K562 (cell line): ENCODE data around the gene ZPLD1. TPM values are rescaled to one million over a fixed set of nuclear protein-coding genes. Genes with fewer than 3 reads are reported as not detected.

Experiments used
- ATAC-seq: fragments of 200-7000 bp; cut with Tn5 transposase; 3 replicates; pipeline ENCODE4 v1.9.1; 2020; ENCODE audit warnings: moderate library complexity
- BruUV-seq: library from RNA; stranded (reverse); fragments of 400-500 nt; replicated peaks from 2 replicates; lab custom pipeline; 2021; lab: Mats Ljungman, UMichigan
- CTCF ChIA-PET: fragments of 300-600 bp; formaldehyde crosslinking; extraction: SDS; loops from one replicate; lab custom pipeline; 2021; ENCODE audit warnings: low intra/inter-chr PET ratio; lab: Yijun Ruan, JAX
- POLR2A ChIA-PET: fragments of 300-600, 350-650 bp; sonication (Branson Sonifier 250); formaldehyde crosslinking; extraction: SDS; loops from one replicate; lab custom pipeline; 2021; ENCODE audit warnings: antibody characterized with exemption, inconsistent platforms; lab: Yijun Ruan, JAX
- DNase-seq, 4 experiments: peaks; one replicate each; pipeline versions ENCODE4 v3.0.0 to v3.0.0-alpha.2; 2011 to 2018; ENCODE audit warnings: low spot score in 3 of 4, mixed read lengths in 3 of 4; ENCODE audit errors: extremely low read depth in 1 of 4
- FAIRE-seq: peaks from 2 replicates; lab custom pipeline; 2011; peaks lifted over from hg19 to GRCh38; lab: Jason Lieb, UNC
- H2AFZ ChIP-seq: 2 replicates; pipeline ENCODE4 v1.6.0; 2011; ENCODE audit warnings: low read depth, low read length, control low read depth, inconsistent platforms
- H3K27ac ChIP-seq: fragments of 200-600 bp; 3 replicates; pipeline ENCODE4 v1.8.0; 2011; ENCODE audit warnings: low read depth, mild to moderate bottlenecking, control low read depth, inconsistent platforms, low read length, moderate library complexity, mixed read lengths; ENCODE audit errors: extremely low read depth
- H3K27me3 ChIP-seq, 2 experiments: fragments of 300-600 bp in 1 of 2; 2 replicates in 1 of 2; 3 replicates in 1 of 2; pipeline versions ENCODE4 v1.6.0 to v1.8.0; 2011; ENCODE audit warnings: inconsistent platforms in 2 of 2, low read length in 2 of 2, mild to moderate bottlenecking in 1 of 2, mixed read lengths in 1 of 2, moderate library complexity in 1 of 2; ENCODE audit not compliant: control insufficient read depth in 2 of 2, insufficient read depth in 2 of 2
- H3K36me3 ChIP-seq: fragments of 300-600 bp; 3 replicates; pipeline ENCODE4 v1.8.0; 2011; ENCODE audit warnings: mild to moderate bottlenecking, low read length, inconsistent platforms; ENCODE audit not compliant: control insufficient read depth, insufficient read depth
- H3K4me1 ChIP-seq, 2 experiments: fragments of 200-600 bp in 1 of 2; replicated peaks in 1 of 2; 2 replicates in 1 of 2; 3 replicates in 1 of 2; pipeline versions ENCODE4 v1.5.1 to v1.8.0; 2011; ENCODE audit warnings: inconsistent platforms in 2 of 2, low read length in 2 of 2, mild to moderate bottlenecking in 1 of 2, mixed read lengths in 1 of 2, moderate library complexity in 1 of 2; ENCODE audit not compliant: control insufficient read depth in 2 of 2, insufficient read depth in 2 of 2
- H3K4me2 ChIP-seq: 2 replicates; pipeline ENCODE4 v1.6.1; 2011; ENCODE audit warnings: low read length, control low read depth, inconsistent platforms, mixed read lengths; ENCODE audit not compliant: insufficient read depth
- H3K4me3 ChIP-seq: fragments of 200-600 bp; sonication (generic), shearing (Covaris generic); 2 replicates; pipeline ENCODE4 v1.5.1; 2016; ENCODE audit warnings: control low read depth, inconsistent platforms
- H3K79me2 ChIP-seq: fragments of 200-600 bp; 3 replicates; pipeline ENCODE4 v1.8.0; 2011; ENCODE audit warnings: low read length, inconsistent platforms; ENCODE audit not compliant: control insufficient read depth, insufficient read depth
- H3K9ac ChIP-seq, 2 experiments: 2 replicates each; pipeline versions ENCODE4 v1.6.0 to v1.6.1; 2011; ENCODE audit warnings: low read depth in 2 of 2, low read length in 2 of 2, control low read depth in 1 of 2, inconsistent platforms in 1 of 2, mild to moderate bottlenecking in 1 of 2, mixed read lengths in 1 of 2; ENCODE audit not compliant: insufficient read depth in 1 of 2
- H3K9me1 ChIP-seq: one replicate; pipeline ENCODE4 v1.6.0; 2011; ENCODE audit warnings: inconsistent platforms, mild to moderate bottlenecking, low read length, moderate library complexity; ENCODE audit not compliant: control insufficient read depth, insufficient read depth
- H3K9me3 ChIP-seq: replicated peaks from 2 replicates; pipeline ENCODE4 v1.5.1; 2011; ENCODE audit warnings: low read depth, low read length, inconsistent platforms; ENCODE audit not compliant: control insufficient read depth, insufficient read depth
- H4K20me1 ChIP-seq: replicated peaks from 2 replicates; pipeline ENCODE4 v1.6.1; 2011; ENCODE audit warnings: low read length, inconsistent platforms, mixed read lengths; ENCODE audit not compliant: control insufficient read depth, insufficient read depth
- CSDE1 ChIP-seq, 2 experiments: fragments of 450-650 bp; IDR thresholded peaks; 2 replicates each; pipeline ENCODE4 v1.6.1; 2016; ENCODE audit warnings: mild to moderate bottlenecking in 1 of 2
- E2F8 ChIP-seq: fragments of 450-650 bp; IDR thresholded peaks from 2 replicates; pipeline ENCODE4 v1.7.1; 2018; ENCODE audit warnings: mild to moderate bottlenecking, low read depth; ENCODE audit not compliant: partially characterized antibody
- ELF2 ChIP-seq: fragments of 250-450 bp; sonication (Bioruptor Pico); IDR thresholded peaks from 2 replicates; pipeline ENCODE4 v1.5.0; 2021; ENCODE audit warnings: mild to moderate bottlenecking
- FOXA3 ChIP-seq, 2 experiments: fragments of 450-650 bp in 1 of 2; sonication (generic) in 1 of 2; formaldehyde crosslinking; IDR thresholded peaks in 1 of 2; conservative IDR thresholded peaks in 1 of 2; 2 replicates each; pipeline versions ENCODE4 v1.4.0 to v1.8.0; 2020 to 2022; ENCODE audit warnings: mild to moderate bottlenecking in 2 of 2, missing genetic modification reagents in 1 of 2
- GTF2F1 ChIP-seq: IDR thresholded peaks from 2 replicates; pipeline ENCODE4 v1.6.1; 2011; ENCODE audit warnings: low read depth, low read length, improper control_type of control experiment
- HDGF ChIP-seq: fragments of 450-650 bp; IDR thresholded peaks from 2 replicates; pipeline ENCODE4 v1.6.1; 2016
- HMGN3 ChIP-seq: IDR thresholded peaks from 2 replicates; pipeline ENCODE4 v1.6.1; 2011; ENCODE audit warnings: borderline replicate concordance, low read depth, mild to moderate bottlenecking, mixed read lengths, low read length; ENCODE audit not compliant: insufficient read length; ENCODE audit errors: extremely low read depth
- MTA1 ChIP-seq: fragments of 450-650 bp; IDR thresholded peaks from 2 replicates; pipeline ENCODE4 v1.6.1; 2017; ENCODE audit warnings: borderline replicate concordance
- MTA3 ChIP-seq: fragments of 450-650 bp; formaldehyde crosslinking; IDR thresholded peaks from 2 replicates; pipeline ENCODE4 v1.6.1; 2017; ENCODE audit warnings: mild to moderate bottlenecking, borderline replicate concordance
- NCOA2 ChIP-seq, 2 experiments: fragments of 450-650 bp; IDR thresholded peaks; 2 replicates each; pipeline ENCODE4 v1.6.1; 2018; ENCODE audit warnings: mild to moderate bottlenecking in 2 of 2, moderate library complexity in 1 of 2; ENCODE audit not compliant: partially characterized antibody in 2 of 2
- NFRKB ChIP-seq: fragments of 450-650 bp; IDR thresholded peaks from 2 replicates; pipeline ENCODE4 v1.6.1; 2016; ENCODE audit warnings: low read depth
- NR2C2 ChIP-seq, 2 experiments: fragments of 200-800 bp in 1 of 2; sonication (Bioruptor generic) in 1 of 2; sonication (generic) in 1 of 2; formaldehyde crosslinking in 1 of 2; IDR thresholded peaks; 2 replicates each; pipeline versions ENCODE4 v1.6.1 to v1.8.0; 2016 to 2022; ENCODE audit warnings: mild to moderate bottlenecking in 1 of 2, missing compliant biosample characterization in 1 of 2, missing genetic modification characterization in 1 of 2, missing genetic modification reagents in 1 of 2
- POLR2A ChIP-seq: fragments of 450-650 bp; conservative IDR thresholded peaks from 2 replicates; pipeline ENCODE4 v1.6.1; 2016
- SIN3B ChIP-seq: fragments of 450-650 bp; IDR thresholded peaks from 2 replicates; pipeline ENCODE4 v1.6.1; 2017; ENCODE audit warnings: low read depth, mild to moderate bottlenecking, moderate library complexity
- TAF9B ChIP-seq: fragments of 450-650 bp; IDR thresholded peaks from 2 replicates; pipeline ENCODE4 v1.6.1; 2018; ENCODE audit warnings: mild to moderate bottlenecking; ENCODE audit not compliant: partially characterized antibody
- WGBS: fragments of 100-300 bp; shearing (Covaris generic); methylation state at CpG from one replicate; pipeline ENCODE4 v1.1.6; 2016; ENCODE audit warnings: low coverage, mixed read lengths; ENCODE audit not compliant: insufficient coverage; ENCODE audit errors: missing lambda C conversion rate; 5-methylcytosine and 5-hydroxymethylcytosine counted together
- in situ Hi-C: fragments of 300-500 bp; cut with MboI; formaldehyde crosslinking; loops from 4 replicates; pipeline ENCODE4 v1.15.0; 2018; ENCODE audit warnings: inconsistent platforms, mixed read lengths
- intact Hi-C: fragments of 100-400 bp; cut with micrococcal nuclease; formaldehyde crosslinking; loops from 2 replicates; pipeline ENCODE4 v1.14.2; 2022
- polyA plus RNA-seq, 8 experiments: library from polyadenylated mRNA; depleted of rRNA in 4 of 8; stranded (reverse) in 5 of 8; unstranded in 3 of 8; fragments of >200 nt; fragmentation: Nextera tagmentation in 2 of 8; fragmentation: Illumina TruSeq in 1 of 8; extraction: Ambion mirVana in 2 of 8; extraction: Trizol in 1 of 8; gene quantifications; 2 replicates each; pipeline versions ENCODE4 v1.2.1 to v1.2.3, GENCODE V29; 2011 to 2014; ENCODE audit warnings: inconsistent platforms in 1 of 8, missing spikeins in 1 of 8
- total RNA-seq, 7 experiments: library from RNA; depleted of rRNA in 6 of 7; stranded (reverse); fragments of >200 nt in 6 of 7; fragmentation: Illumina TruSeq in 2 of 7; extraction: Trizol in 2 of 7; gene quantifications; 2 replicates each; pipeline versions ENCODE4 v1.2.1 to v1.2.3, GENCODE V29; 2011 to 2021; ENCODE audit warnings: low replicate concordance in 1 of 7

ZPLD1 gene
- total and polyA plus RNA-seq, 9 of the 15 experiments (the other 6 are each of a cell fraction or from before 2014, with no cell fraction given): 0.03 to 0.10 (median 0.04) TPM; not detected in 6

DNA sequence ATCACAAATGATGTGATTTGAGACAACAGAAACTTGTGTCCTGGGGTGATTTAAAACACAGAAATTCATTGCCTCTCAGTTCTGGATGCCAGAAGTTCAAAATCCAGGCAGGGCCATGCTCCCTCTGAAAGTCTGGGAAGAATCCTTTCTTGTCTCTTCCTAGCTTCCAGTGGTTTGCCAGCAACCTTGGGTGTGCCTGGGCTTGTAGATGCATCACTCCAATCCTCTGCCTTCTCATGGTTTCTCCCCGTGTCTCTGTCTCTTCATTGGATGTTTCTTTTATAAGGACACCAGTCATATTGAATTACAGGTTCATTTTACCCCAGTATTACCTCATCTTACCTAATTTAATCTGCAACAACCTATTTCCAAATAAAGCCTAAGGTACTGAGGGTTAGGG, 16.7 kb downstream of the ZPLD1 start:
- no peaks in the 10 kb centered on the region for H4K20me1 ChIP-seq
- no peak for FAIRE-seq
- TF ChIP-seq ELF2 (CRISPR knock-in tag) (no peak), NR2C2 (CRISPR knock-in tag; IDR thresholded peaks at IDR 0.05) (no peak), NR2C2 (tag; IDR thresholded peaks at IDR 0.05) (no peak), POLR2A (no peak), TAF9B (no peak), FOXA3 (CRISPR knock-in tag; conservative IDR thresholded peaks at IDR 0.05 in 1 of 2, IDR thresholded peaks at IDR 0.05 in 1 of 2) (no peak), GTF2F1 (no peak)
- TF ChIP-seq, all 486 proteins: peak for 0
- Histone ChIP-seq H3K79me2 (no peaks in the 10 kb centered on the region), H3K9ac (no peak overlapping the region), H3K27ac (no peak overlapping the region), H3K9me1 (no peaks in the 10 kb centered on the region), H3K36me3 (no peaks in the 10 kb centered on the region), H3K4me2 (no peak overlapping the region), H3K4me3 (no peak overlapping the region), H3K9me3 (no peaks in the 10 kb centered on the region), H3K27me3 (no peaks in the 10 kb centered on the region), H3K4me1 (no peaks in the 10 kb centered on the region), H2AFZ (no peak overlapping the region)
- intact Hi-C loops: no loop called here
- 0% methylated on average over 1 of the region's 1 CpG for WGBS
- ChIA-PET CTCF (no interaction called here), POLR2A (no interaction called here)
- BruUV-seq: no TSS peak
- DNase-seq (no peak), ATAC-seq (no peak)
- in situ Hi-C loops: no loop called here

- Histone ChIP-seq H2AFZ (no peak overlapping the region), H3K9me1 (no peaks in the 10 kb centered on the region), H3K79me2 (no peaks in the 10 kb centered on the region), H3K9me3 (no peaks in the 10 kb centered on the region), H3K4me2 (no peak overlapping the region), H3K27me3 (no peaks in the 10 kb centered on the region), H3K36me3 (no peaks in the 10 kb centered on the region), H3K9ac (no peak overlapping the region), H3K4me3 (no peak overlapping the region), H3K4me1 (no peaks in the 10 kb centered on the region), H3K27ac (no peak overlapping the region), H4K20me1 (no peaks in the 10 kb centered on the region)
- no peak for FAIRE-seq
- CTCF ChIA-PET: no interaction called here
- TF ChIP-seq HDGF (no peak), CSDE1 (IDR thresholded peaks at IDR 0.05) (no peak), E2F8 (no peak), HMGN3 (no peak), MTA3 (no peak), SIN3B (no peak), NCOA2 (IDR thresholded peaks at IDR 0.05; ENCODE audit: partially characterized antibody in 2 of 2) (no peak), NFRKB (no peak), MTA1 (no peak)
- DNase-seq: no peak
- no TSS peak for BruUV-seq
- POLR2A ChIA-PET: no interaction called here
- intact Hi-C loops: no loop called here
- no peak for ATAC-seq
- WGBS: 0% methylated on average over 3 of the region's 3 CpGs
- in situ Hi-C loops: no loop called here
Measured at GRCh38 chr3:102454181-102454580, 19.4 kb downstream of the ZPLD1 start.
